ENCODE measurements around the gene LSAMP.

GRCh38 chr3:116070061-116070460 is 375.2 kb downstream of the LSAMP start:
- no peak for TF ChIP-seq CTCF (IDR thresholded peaks at IDR 0.05; ENCODE audit: low read depth, low read length)
- TF ChIP-seq EZH2phosphoT487 (IDR thresholded peaks at IDR 0.05; ENCODE audit: low read depth) = no peak
